Dermis blood vessel endothelial cell (primary cell): ENCODE results near the gene MYO10. TPM values are rescaled to one million over a fixed set of nuclear protein-coding genes. Genes with fewer than 3 reads are reported as not detected.

ENCODE experiments used
- DNase-seq: peaks from one replicate; pipeline ENCODE4 v3.0.0; 2010
- total RNA-seq: library from RNA; depleted of rRNA; stranded (reverse); fragments of >200 nt; gene quantifications from 2 replicates; pipeline ENCODE4 v1.2.3, GENCODE V29; 2014

MYO10 gene
- total RNA-seq, 1 donor from 2014 or later, result 140 TPM

DNA sequence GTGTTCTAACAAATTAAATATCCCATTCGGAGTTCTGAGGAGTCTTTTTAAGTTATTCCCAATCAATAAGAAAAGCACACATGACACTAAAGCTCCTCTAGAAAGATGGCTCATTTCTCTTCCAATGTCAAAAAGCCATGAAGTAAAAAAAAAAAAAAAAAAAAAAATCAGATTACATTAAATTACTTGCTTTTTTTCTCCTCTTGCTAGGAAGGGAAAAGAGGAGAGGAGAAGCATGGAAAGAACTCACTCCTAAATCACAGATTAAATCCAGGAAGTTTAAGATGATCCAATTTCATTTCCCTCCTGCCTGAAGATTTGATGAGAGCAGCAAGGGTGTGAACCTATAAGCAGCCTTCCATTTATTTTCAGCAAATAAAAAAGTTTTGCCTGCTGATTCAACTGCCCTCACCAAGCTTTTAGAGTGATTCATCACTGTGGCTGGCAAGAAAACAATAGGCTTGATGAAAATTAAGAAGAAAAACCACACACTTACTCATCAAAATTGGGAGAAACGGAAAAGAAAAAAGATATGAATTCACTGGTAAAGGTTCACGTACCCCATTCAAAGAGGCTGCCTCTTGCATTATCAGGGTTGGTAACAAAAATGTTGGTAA lies 19.7 kb downstream of the MYO10 start:
- peak; percentile 89 for DNase-seq

DNA sequence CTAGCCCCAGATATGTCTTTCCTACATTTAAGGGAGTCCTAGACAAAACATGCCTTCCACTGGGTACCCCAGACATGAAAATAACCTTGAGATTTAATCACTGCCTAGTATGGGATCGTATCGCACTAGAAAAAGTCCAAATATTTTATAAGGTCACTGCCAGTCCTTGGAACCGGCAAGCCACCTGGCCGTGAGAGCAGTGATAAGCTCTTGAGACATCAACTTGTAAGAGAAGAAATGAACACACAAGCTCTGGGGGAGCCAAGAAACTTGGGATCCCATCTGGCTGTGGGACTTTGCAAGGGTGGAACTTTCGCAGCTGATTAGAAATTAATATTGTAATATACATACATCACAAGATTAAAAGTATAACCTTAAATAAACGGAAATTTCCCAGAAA lies 21.5 kb downstream of the MYO10 start:
- no peak for DNase-seq

DNA sequence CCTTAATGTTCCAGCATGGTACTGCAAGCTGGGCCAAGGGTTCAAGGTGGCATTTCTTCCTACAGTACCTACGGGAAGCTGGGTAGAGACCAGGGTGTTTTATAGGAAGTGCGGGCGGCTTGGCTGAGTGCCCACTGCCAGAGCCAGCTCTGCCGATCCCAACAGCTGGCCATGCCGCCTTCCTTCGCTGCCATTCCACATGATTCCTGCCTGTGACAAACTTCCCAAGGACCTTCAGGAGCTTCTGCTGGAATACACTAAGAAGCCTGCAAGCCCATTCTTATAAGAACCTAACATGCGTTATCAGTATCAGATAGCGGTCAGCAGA lies 22.0 kb downstream of the MYO10 start:
- DNase-seq, result peak; percentile 31

DNA sequence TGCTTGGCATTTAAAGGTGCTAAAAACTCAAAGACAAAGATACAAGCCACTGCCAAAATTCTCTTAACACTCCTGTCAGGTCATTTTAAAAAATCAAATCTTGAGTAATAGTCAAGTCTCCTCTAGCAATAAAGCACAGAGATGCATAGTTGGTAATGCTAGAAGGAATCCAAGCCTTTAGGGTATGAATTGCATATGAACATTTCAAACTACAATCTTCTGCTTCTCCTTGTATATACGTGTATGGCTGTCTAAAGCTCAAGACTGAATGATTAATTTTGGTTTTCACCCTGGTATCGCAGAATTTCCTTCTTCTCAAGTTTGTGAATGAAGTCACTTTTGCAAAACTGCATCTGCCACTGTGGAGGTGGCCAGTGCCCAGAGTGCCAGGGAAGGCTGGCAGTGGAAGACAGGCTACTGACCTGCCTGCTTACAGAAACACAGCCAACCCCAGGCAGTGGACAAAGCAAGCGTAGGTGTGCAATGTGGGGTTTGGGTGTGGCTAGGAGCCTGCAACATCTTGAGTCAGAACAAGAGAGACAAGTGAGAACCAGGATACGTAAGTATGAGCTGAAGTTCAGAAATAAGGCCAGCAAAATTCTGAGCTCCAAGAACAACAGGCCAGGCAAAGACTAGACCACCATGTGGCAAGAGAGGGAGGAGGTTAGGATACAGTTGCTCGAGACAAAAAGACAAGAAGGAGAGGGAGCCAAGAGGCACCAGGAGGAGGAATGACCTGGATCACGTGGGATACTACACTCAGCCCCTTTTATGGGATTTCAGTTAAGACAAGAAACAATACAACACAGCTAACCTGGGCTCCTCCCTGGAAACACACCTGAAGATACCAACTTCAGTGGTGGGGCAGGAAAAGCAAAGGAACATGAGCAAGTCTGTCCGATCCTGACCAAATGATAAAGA lies 22.6 kb downstream of the MYO10 start:
- DNase-seq, result no peak

DNA sequence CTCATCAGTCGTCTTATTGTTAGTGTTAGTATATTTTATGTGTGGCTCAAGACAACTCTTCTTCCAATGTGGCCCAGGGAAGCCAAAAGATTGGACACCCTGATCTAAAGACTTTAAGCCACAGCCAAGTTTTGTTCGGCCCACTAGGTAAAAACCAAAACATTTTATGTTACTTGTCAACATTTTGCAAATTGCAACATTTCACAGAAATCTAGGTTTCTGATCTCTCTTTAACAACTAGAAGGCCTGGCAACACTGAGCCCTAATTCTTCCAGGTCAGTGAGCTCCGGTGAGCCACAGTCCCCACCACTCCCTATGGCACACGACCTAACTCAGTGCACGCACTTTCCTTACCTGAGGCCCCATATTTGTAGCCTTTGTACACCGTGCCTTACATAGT lies 24.0 kb downstream of the MYO10 start:
- no peak for DNase-seq

DNA sequence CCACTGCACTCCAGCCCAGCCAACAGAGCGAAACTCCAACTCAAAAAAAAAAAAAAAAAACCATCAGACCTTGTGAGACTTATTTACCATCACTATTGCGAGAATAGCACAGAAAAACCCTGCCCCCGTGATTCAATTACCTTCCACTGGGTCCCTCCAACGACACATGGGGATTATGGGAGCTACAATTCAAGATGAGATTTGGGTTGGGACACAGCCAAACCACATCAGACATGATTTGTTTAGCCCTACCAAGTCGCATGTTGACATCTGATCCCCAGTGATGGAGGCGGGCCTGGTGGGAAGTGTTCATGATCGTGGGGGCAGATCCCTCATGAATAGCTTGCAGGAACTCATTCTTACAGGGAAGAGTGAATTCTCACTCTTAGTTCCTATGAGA lies 26.6 kb downstream of the MYO10 start:
- no peak for DNase-seq

DNA sequence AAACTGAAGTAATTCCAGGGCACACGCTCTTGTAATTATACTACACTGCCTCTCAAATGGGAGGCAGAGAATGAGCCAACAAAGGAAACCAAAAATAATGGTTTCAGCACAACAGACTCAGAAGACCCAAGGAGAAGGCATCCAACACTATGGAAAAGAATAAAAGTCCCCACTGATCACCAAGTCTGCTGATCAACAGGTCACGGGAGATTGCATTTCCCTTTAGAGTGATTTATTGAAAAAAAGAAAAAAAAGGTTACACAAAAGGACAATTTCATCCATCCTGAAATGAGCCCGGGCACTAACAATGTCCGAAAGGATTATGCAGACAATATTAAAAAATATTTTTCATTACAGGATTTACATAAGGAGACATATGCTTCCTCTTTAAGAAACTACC lies 28.8 kb downstream of the MYO10 start:
- no peak for DNase-seq

DNA sequence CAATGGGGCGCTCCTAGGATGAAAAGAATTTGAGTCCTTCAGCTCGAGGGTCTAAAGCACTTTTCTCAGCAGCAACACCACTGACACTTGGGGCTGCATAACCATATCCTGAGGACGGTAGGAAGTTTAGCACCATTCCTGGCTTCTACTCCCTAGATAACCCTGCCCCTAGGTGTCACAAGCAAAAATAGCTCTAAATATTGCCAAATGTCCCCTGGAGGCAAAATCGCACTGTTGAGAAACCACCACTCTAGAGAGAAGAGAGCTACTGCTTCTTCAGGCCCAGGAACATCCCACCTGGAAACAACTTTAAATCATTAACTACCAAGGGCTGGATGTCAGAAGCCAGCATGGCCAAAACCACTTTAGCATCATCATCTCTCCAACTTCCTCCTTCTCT lies 29.8 kb downstream of the MYO10 start:
- DNase-seq, result no peak

DNA sequence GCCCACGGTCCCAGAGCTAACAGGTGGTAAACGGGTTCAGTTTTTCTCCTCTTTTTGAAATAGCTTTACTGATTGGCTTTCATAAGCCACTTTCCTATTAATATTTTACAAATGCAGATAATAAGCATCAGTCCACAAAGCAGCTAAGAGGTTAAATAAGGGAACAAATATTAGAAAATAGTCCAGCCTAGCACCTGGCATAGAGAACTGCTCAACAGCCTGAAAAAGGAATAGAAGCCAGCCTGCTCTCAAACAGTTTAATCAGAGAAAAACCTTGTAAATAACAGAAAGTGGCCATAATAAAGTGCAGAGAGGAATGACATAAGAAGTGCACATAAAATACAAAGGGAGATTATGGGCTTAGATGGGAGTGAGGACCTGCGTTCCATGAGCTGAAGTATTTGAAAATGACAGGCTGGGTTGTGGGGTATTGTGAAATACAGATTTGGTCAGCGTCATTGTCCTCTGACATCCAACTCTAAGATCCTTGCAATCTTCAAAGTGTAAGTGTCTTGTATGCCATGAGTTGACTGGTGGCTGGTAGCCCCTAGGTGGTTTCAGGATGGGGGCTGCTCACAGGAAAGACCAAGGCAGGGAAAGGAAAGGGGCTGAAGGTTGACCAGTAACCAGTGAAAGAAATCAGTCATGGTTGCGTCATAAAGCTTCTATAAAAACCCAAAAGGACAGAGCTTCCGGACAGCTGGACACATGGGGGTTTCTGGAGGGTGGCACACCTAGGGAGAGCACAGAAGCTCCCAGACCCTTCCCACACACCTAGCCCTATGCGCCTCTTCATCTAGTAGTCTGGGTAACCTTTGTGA lies 32.4 kb downstream of the MYO10 start:
- DNase-seq, result no peak

DNA sequence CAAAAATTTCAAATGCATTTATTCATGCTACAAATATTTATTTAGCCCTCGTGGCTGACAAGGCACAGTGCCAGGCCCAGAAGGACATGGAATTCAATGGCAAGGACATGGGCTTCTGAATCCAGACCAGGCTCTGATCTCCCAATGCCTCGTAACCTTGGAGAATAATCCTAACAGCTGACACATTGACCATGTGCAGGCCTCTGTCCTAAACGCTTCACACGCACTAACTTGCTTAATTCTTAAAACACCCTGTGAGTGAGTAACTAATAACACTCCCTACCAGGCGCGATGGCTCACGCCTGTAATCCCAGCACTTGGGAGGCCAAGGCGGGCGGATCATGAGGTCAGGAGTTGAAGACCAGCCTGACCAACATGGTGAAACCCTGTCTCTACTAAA lies 33.2 kb downstream of the MYO10 start:
- no peak for DNase-seq

DNA sequence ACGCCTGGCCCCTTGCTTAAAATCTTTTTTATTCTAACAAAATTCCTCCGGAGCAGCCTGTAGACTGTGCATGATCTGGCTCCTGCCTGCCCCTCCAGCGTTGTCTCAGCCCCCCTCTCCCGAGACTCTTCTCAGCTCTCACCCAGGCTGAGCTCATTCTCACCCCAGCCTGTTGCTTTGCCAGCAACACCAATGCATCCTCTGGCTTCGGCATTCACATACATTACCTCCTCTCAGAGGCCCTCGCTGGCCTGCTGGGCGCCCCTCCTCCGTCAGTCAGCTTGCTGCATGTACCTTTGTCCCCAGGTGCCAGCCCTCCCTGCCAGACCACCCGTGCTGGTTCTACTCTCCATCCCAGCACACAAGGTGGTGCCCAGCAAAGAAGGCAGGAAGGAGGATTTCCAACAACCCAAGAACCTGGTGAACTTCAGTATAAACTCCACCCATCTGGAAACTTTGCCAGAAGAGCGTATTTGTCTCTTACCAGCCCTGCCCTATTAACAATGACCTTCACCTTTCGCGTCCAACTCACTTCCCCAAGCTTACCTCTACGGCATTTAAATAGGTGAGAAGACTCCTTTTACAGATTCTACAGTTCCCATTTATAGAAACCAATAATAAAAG lies 35.0 kb downstream of the MYO10 start:
- DNase-seq, result no peak

DNA sequence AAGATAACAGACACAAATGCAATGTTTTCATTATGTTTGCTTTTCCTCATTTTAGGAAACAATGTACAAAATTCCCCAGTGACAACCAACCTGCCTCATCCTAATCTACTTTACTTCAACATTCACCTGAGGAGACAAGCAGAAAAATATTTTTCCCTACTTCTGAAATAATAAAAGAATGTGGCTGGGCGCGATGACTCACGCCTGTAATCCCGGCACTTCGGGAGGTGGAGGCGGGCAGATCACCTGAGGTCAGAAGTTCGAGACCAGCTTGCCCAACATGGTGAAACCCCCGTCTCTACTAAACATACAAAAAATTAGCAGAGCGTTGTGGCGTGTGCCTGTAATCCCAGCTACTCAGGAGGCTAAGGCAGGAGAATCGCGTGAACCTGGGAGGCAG lies 36.9 kb downstream of the MYO10 start:
- no peak for DNase-seq

DNA sequence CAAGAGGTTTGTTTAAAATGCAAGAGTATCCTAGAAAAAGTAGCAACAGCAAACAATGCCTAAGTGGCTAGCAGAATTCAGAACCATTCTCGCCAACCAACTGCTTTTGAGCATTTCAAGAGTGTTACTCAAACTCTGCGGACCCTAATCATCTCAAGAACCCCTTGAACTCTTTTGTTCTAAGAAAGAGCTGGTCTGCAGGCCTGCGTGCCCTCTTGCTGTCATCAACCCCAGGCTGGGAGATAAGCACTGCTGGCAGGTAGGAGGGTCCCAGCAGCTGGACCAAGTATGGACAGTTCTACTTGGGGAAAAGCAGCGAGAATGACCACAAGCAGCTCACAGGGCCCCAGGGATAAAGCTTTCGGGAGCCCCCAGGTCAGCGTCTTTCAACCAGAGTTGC lies 38.3 kb downstream of the MYO10 start:
- DNase-seq, result no peak

DNA sequence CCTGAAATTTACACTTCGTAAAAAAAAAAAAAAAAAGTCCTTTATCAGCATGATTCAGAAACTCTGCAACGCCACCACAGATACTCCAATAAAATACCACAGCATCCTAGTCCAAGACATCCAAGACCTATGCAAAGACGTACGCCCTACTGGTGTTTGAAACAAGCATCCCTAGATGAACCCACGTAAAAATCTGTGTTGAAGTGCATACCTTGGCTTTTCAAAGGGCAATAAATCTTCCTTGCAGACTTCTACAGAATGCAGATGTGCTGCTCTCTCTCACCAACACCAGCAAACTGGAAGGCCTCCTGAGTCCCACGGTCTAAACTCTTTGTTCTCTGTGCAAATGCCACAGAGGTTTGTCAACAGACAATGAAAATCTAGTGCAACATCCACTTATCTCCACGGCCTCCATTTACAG lies 38.8 kb downstream of the MYO10 start:
- no peak for DNase-seq

DNA sequence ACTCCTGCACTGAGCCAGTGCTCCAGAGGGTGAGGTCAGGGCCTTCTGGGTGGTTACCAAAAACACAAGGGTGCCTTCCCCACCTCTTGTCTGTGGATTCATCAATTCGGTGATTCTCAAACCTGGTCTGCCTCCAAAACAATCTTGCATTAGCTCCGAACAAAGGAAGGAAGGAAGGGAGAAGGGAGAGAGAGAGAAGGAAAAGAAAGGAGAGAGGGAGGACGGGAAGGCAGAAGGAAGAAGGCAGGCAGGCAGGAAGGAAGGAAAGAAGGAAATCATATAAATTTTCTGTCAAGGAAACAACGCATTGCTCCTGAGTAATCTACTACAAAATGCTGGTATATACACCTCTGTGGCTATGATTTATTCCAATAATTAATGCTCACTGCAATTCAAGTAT lies 39.3 kb downstream of the MYO10 start:
- DNase-seq, result no peak

DNA sequence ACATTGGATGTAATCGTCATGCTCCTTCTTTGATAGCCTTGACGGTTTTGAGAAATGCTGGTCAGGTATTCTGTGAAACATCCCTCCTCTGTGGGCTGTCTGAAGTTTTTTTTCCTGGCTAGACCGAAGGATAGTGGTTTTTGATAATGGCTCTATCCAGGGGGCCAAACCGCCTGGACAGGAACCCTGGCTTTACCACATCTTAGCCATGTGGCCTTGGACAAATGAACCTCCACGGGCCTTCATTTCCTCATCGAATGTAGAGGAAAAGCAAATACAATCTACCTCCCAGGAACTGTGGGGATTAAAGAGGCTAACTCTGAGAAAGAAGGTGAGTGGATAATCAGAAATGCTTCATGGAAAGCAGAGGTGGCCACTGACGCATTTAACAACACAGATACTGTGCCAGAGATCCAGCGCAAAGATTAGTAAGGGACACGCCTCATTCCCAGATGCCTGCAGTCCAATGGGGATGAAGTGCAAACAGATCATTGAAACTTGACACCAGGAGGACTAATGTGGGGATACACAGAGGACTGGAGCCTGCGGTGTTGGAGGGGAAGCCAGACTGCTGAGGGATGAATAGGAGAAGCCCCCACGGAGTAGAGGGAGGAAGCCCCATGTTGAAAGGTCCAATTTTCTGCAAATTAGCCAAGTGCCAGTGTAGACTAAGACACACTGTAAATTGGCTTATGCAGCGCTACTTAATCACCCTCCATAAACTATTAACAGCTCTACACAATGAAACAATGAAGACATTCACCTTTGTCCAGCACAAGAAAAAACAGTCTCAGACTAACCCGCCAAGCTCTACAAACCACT lies 41.6 kb downstream of the MYO10 start:
- DNase-seq, result peak; percentile 82

DNA sequence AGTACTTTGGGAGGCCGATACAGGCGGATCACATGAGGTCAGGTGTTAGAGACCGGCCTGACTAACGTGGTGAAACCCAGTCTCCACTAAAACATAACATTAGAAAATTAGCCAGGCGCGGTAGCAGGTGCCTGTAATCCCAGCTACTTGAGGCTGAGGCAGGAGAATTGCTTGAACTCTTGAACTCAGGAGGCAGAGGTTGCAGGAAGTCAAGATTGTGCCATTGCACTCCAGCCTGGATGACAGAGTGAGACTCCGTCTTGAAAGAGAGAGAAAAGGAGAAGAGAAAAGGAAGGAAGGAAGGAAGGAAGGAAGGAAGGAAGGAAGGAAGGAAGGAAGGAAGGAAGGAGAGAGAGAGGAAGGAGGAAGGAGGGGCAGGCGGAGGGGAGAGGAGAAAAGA lies 45.1 kb downstream of the MYO10 start:
- DNase-seq, result no peak

DNA sequence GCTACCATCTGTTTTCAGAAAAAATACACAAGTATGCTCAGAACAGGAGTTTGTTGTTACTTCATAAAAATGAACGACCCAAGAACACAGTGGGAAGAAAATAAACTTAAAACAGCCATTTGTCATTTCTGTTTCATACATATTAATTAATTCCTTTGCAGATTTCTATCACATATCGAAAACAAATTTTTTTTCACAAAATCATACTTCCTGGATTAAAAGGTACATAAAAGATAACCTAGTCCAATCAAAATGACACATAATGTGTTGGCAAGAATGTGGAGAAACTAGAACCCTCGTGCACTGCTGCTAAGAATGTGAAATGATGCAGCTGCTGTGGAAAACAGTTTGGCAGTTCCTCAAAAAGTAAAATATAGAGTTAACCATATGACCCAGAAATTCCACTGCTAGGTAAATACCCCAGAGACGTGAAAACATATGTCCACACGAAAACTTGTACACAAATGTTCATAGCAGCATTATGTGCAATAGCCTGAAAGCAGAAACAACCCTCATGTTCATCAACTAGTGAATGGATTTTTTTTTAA lies 46.0 kb downstream of the MYO10 start:
- DNase-seq, result peak; percentile 30

DNA sequence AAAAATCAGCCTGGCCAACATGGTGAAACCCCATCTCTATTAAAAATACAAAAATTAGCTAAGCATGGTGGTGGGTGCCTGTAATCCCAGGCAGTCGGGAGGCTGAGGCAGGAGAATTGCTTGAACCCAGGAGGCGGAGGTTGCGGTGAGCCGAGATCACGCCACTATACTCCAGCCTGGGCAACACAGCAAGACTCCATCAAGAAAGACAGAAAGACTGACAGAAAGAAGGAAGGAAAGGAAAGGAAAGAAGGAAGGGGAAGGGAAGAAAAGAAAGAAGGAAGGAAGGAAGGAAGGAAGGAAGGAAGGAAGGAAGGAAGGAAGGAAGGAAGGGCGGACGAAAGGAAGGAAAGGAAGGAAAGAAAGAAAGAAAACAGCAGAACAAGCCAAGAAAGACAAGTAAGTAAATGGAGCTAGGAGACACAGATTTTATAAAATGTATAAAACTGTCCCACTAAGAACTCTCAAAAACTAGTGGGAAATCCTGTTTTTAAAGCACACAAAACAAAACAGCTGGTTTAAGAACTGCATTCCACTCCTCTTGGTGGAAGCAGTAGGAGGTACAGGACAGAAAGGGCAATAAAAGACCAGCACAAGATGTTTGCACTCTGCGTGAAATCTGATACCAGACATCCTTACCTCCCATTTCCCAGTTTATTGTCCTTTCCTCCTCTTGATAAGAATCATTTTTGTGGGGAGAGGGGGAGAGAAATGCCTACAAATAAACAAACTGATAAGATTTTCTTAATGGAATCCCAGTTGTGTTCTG lies 46.7 kb downstream of the MYO10 start:
- DNase-seq, result peak; percentile 35

DNA sequence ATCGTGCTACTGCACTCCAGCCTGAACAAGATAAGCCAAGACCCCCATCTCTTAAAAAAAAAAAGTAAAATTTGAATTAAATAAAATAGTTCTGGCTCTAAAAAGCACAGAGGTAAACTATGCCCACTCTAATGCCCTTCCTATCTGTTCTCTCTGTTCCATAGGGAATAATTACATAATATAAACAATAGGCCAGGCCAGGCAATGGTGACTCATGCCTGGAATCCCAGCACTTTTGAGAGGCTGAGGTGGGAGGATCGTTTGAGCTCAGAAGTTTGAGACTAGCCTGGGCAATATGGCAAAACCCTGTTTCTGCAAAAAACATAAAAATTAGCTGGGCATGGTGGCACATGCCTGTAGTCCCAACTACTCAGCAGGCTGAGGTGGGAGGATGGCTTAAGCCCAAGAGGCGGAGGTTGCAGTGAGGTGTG lies 47.4 kb downstream of the MYO10 start:
- DNase-seq, result peak; percentile 70

DNA sequence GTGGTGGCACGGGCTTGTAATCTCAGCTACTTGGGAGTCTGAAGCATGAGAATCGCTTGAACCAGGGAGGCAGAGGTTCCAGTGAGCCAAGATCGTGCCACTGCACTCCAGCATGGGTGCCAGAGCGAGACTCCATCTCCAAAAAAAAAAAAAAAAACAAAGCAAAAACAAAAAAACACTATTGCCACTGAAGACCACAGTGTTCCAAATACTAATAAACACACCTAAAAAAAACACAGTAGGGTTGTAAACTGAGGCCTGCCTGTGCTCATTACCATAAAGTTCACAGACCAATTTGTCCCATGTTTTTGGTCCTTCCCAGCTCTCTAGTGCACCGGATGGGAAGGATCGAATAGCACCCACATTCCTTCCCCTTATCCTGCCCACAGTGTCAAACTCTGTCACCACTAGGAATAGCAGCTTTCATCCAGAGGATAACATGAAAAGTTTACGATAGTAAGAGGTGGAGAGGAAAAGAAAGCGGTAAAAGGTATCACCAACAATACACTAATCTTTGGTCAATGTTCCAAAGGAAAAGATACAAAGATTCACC lies 49.2 kb downstream of the MYO10 start:
- no peak for DNase-seq
